ENCODE measurements around the gene GUCA1A.
"Not testable (repeated sequence)": the region's sequence is repeated elsewhere in the genome, so short reads cannot be mapped to it uniquely, and the experiment has no call there.

GUCA1A gene

DNA sequence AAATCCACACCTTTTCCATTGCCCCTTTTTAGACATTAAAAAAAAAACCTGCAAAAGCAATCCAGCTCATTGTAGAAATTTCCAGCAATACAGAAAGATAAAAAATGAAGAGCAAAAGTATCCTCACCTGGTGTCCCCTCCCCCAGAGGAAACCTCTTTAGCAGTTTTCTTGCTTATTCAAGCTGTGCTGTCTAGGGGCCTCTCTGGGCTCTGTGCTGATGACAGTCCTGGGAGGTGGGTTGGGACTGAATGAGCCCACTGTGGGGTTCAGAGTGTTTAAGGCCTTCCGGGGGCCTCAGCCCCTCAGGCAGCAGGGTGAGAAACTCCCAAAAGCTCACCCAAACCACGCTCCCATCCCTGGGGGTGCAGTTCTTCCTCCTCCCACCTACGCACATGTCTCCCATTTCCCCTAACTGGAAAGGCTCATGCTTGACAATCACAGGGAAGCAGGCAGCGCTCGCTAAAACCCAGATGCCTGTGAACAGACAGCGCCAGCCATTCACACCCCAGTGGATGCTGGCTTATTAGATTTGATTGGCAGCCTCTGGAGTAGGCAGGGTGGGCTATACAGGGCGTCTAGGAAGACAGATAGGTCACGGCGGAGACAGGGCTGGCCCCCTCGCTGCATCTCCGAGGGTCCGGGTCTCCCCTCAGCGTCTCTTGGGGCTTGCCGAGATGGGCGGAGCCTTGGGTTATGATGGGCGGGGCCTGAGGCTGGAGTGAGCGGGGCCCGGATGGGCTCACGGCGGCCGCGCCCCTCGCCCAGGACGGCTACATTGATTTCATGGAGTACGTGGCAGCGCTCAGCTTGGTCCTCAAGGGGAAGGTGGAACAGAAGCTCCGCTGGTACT is 4.6 kb downstream of the GUCA1A start:
- no peak for DNase-seq (ENCODE audit: low spot score)

DNA sequence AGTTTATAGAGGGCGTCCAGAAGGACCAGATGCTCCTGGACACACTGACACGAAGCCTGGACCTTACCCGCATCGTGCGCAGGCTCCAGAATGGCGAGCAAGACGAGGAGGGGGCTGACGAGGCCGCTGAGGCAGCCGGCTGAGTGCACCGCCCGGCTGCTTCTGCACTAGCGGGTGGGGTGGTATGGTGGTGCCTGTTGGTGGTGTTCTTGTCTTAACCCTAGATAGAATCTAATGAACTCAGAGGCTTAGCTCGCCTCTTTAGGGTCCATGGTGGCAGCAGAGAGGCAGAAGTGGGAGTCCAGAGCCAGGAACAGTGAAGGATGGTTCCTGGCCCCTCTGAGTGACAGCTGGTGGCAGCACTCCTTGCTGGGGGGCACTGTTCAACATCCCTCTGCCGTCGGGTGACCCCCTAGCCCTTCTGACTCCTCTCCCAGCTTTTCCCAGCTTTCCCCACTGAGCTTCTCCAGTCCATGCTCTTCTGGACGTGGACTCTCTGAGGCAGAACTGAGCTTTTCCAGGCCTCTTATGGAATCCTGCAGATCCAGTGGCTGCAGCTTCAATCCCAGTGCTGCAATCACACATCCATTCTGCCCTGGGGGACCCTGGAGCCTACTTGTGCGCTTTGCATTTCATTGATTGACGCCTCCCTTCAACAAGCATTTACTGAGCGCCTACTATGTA is 6.2 kb downstream of the GUCA1A start:
- DNase-seq (ENCODE audit: low spot score), result no peak

DNA sequence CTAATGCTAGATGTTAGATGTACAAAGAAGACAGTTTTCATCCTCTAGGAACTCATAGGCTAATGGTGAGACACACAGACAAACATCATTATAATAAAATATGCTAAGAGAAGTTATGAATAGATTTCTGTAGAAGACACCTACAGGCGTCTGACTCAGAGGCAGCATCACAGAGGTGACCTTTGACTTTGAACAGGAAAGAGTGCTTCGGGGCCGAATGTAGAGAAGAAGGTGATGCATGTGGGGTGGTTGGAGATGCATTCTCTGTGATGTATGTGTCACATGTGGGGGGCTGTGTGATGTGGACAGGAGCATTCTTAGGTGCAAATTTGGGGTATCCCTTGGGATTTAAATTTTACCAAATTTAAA is 6.8 kb downstream of the GUCA1A start:
- no peak for DNase-seq (ENCODE audit: low spot score)

DNA sequence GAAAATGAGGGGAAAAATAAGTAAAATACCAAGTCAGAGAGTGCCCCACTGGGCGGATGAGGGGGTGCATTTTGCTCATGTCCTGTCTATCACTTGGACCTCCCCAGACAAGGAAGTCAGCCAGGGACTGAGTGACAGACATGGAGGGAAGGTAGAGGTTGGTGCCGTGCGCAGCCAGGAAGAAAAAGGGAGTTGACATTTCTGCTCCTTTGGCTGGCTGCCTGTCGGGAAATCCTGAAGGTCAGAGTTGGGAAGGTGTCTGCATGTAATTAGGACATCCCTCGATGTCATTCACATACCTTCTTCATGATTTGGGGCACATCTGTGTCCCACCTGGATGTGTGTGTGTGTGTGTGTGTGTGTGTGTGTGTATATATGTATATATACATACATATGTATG is 8.9 kb downstream of the GUCA1A start:
- DNase-seq (ENCODE audit: low spot score), result no peak

DNA sequence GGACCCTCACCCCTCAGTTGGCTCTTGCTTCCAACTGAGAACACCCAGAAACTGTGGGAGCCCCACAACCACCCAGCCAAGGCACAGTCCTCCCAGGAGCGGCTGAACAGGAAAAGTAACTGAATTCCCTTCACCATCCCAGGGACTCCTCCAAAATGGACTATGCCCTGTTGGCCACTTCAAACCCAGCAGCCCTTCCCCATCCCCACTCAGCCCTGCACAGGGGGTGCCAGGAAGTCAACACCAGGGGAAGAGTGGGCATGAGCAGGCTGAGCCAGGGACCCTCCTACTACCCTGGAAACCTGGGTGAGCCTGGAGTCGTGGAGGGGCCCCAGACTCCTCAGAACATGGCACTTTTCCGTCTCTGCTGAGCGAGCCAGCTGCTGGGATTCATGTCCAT is 11.3 kb downstream of the GUCA1A start:
- DNase-seq (ENCODE audit: low spot score), result no peak

DNA sequence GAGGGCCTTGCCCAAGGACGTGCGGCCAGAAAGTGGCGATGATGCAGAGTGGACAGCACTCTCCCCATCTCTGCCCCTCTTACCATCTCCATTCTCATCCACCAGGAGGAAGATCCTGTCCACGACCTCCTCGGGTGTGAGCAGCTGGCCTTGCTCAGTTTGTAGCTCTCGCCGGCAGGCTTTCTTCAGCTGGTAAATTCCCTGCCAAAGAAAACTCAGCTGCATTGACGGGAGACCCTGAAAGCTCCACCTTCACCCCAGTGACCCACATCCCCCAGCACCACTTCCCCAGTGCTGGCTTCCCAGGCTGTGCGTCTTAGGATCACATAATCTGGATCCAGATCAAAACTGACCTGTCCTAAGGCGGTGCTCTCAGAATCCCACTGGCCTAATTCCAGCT is 12.4 kb downstream of the GUCA1A start:
- no peak for DNase-seq (ENCODE audit: low spot score)

DNA sequence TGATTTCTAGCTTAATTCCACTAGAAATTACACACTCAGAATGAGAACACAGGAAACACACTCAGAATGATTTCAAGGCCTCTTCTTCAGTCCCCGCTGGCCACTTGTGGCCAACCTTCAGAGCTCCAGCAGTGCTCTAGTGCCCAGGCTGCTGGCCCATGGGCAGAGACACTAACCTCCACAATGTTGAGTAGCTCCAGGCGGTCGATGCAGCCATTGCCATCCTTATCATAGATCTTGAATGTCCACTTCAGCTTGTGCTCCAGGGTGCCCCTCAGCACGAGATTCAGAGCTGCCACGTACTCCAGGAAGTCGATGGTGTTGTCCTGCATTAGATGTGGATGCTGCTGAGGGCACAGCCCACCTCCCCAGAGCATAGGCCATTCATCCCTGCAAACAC is 15.2 kb downstream of the GUCA1A start:
- no peak for DNase-seq (ENCODE audit: low spot score)

DNA sequence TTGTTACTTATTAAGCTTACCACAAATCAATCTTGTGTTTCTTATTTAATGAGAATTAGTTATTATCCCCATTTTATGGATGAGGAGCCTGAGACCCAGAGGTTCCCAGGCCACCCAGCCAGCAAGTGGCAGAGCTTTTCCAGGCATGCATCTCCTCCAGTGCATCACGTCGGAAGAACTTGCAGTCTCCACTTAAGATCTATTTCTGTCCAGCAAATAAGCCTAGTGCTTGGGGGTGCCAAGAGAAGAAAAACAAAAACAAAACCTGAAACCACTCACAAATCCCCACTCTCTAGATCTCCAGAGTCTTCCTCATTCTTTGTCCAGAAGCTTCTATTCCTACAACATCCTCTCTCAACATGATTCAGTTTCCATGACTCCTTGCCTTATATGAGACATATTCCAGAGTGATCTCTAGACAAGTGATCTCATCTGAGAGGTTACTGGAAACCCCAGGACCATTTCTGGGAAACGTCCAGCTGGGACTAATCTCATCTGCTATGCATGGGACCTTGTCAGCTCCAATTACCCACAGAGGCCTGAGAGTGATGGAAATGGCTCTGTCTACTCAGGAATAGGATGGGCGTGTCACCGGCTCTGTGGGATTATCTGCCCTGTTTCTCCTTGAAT is 17.5 kb downstream of the GUCA1A start:
- no peak for DNase-seq (ENCODE audit: low spot score)

DNA sequence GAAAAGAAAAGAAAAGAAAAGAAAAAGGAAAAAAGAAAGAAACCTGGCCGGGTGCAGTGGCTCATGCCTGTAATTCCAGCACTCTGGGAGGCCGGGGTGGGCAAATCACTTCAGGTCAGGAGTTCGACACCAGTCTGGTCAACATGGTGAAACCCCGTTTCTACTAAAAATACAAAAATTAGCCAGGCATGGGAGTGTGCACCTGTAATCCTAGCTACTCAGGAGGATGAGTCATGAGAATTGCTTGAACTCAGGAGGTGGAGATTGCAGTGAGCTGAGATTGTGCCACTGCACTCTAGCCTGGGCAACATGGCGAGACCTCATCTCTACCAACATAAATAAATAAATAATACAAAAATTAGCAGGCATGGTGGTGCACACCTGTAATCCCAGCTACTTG is 19.2 kb downstream of the GUCA1A start:
- DNase-seq (ENCODE audit: low spot score), result not testable (repeated sequence)

DNA sequence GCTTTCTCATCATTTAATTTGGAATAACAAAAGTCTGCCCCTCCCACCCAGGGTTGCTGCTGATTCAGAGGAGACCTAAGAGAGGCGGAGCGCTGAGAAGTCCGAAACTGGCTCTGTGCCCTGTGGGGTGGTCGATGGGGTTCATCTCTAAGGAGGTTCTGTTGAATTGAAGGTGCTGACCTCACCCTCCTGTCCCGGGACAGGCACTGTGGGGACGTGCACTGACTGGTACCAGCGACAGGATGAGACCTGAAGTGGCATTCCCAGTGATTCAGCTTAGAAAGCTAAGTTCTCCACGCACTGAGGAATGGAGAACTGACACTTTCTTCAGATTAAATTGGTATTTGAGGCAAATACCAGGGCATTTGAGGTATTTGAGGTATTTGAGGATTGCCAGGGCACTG is 20.3 kb downstream of the GUCA1A start:
- no peak for DNase-seq (ENCODE audit: low spot score)

DNA sequence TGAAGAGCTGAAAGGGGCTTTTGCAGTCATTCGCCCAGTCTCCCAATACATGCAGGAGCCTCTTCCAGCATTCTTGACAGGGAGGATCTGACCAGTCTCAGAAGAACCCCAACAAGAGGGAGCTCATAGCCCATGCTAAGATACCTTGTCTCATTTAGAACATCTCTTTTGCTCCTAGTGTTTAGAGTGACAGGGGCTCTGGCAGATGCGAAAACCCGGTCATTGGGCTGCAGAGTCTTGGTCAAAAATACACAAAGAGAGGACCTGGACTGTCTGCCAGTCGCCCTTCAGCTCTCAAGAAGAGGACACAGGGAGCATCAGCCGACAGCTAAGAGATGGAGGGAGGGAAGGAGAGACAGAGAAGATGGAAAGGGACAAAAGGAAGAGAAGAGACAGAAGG is 20.9 kb downstream of the GUCA1A start:
- DNase-seq (ENCODE audit: low spot score), result no peak

DNA sequence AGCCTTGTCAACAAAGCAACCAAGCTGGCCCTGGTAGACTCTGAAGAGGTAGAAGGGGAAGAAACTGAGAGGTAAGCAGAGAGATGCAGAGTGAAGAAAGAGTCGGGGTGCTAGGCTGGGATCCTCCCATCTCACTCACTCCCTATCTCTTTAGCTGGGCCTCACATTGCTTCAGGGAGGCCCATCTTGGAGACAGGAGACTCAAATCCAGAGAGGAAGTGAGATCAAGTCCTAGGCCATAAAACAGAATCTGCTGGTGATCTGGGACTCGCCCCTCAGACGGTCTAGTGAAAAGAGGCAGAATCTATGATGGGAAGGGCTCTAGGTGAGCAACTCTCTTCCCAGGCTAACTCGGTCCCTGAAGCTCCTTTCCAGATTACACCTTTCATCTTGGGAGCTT is 22.3 kb downstream of the GUCA1A start:
- DNase-seq (ENCODE audit: low spot score), result no peak

DNA sequence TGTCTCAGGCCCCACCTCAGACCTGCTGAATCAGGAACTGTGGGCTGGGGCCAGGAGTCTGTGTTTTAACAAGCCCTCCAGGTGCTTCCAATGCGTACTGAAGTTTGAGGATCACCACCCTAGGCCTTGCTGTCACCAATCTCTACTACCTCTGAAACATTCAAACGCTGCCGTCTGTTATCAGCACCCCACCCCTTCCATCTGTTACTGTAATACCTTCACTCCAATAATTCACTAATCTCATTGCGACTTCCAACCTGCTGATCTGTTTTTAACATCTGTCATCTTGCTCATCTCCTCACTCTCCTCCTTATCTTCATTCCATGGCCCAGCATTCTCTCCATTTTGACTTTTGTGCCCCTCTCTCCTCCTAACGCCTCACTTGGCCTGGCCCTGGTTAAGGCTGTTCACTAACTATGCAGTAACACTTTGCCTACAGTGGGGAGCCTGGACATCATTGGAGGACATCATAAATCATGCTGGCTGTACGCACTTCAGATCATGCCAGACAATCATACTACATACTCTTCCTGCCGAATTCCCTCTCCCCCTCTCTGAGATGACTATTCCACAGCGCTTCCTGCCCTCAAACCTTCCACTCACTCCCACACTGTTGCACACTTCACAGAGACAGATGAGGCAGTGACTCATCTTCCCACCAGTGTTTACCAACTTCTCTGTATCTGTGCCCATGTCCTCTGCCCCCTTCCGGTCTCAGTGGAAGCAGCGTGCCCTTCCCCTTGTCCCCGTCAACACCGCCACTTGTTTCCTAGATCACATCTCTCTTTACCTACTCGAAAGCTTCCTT is 24.6 kb downstream of the GUCA1A start:
- DNase-seq (ENCODE audit: low spot score), result no peak

DNA sequence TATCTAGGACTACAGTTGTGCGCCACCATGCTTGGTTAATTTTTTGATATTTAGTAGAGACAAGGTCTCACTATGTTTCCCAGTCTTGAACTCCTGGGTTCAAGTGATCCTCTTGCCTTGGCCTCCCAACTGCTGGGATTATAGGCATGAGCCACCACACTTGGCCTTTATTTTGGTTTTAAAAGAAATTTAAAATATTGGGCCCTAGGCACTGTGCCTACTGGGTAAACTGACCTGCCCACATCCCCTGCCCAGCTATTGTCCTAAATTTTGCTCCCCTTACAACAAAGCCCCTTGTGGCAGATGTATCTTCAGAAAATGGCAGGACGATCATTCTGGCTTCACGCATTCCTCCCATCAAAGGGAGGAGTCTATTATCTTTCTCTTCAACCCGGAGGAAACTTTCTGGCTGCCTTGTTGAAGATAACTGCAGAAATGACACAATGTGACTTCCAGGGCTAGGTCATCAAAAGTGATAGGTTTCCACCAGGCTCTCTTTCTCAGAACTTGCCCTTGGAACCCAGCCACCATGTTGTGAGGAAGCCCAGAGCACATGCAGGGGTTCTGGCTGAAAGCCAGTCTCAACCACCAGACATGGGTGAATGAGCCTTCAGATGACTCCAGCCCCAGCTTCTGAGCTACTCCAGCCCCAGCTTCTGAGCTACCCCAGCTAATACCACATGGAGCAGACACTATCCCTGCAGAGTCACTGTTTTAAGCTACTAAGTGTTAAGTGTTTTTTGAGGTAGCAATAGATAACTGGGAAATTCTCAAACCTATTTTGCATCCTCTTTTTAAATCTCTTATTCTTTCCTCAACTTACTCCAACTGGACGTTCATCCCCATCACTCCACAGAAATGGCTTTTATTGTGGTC is 26.2 kb downstream of the GUCA1A start:
- no peak for DNase-seq (ENCODE audit: low spot score)

DNA sequence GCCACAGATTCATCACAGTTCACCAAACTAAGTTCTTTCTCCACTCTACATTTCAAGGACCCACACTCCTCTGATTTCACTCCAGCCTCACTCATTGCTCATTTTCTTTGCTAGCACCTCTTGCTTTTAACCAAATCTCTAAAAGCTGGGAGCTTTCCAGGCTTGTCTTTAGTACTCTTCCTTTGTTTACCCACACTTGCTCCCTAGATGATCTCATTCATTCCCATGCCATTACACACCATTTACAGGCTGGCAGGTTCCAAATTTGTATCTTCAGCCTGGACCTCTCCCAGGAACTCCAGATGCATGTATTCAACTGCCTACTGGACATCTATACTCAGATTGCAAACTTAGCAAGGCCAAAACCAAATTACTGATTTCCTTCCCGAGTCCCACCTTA is 26.9 kb downstream of the GUCA1A start:
- DNase-seq (ENCODE audit: low spot score), result no peak

DNA sequence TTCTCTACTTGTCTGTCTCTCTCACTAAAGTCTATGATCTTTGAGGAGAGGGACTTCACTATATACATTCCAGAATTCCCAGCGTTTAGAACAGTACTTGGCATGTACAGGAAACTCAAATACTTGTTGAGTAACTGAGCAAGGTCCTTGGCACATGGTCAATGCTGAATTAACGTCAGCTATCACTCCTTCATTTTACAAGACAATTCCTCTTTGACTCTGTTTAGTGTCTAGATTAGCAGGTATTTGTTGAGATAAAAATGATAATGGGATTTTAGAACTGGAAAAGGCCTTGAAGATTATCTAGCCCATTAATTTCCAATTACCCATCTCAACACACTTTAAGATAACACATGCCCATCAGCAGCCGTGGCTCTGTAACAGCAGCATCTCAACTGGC is 28.2 kb downstream of the GUCA1A start:
- DNase-seq (ENCODE audit: low spot score), result no peak

DNA sequence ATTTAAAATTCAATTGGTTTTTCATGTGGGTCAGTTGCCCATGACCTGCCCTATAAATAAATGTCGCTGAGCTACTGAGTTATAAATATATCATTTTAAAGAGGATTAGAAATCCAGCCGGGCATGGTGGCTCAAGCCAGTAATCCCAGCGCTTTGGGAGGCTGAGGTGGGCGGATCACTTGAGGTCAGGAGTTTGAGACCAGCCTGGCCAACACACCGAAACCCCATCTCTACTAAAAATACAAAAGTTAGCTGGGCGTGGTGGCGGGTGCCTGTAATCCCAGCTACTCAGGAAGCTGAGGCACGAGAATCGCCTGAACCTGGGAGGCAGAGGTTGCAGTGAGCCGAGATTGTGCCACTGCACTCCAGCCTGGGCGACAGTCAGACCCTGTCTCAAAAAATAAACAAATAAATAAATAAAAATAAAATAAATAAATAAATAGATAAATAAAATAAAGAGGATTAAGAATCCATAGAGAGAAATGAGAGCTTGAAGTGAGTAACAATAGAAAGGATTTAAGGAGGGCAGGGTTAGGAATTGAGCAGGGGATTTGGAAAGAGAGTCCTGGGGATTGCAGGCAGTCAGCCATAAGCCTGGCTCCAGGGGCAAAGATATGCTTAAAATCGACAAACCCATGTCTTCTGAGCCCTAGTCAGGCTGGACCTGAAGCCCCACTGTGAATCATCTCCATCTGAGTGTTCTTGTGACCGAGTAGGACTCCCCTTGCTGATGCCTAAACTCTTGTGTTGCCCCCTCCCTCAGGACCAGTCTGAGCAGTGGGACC is 29.2 kb downstream of the GUCA1A start:
- DNase-seq (ENCODE audit: low spot score), result not testable (repeated sequence)

DNA sequence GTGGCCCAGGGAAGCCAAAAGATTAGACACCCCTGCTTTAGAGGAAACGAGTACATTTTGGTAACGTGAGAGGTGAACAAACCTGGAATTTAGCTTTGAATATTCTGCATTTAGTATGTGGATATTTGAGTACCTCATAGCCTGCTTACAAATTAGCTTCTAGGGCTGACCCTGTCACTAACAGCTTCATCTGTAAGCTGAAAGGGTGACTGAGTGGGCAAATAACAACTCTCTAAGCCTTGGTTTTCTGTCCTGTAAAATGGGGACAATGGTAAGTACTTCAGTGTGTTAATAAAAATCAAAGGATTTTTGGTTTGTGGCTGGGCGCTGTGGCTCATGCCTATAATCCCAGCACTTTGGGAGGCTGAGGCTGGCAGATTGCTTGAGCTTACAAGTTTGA is 30.0 kb downstream of the GUCA1A start:
- no peak for DNase-seq (ENCODE audit: low spot score)

DNA sequence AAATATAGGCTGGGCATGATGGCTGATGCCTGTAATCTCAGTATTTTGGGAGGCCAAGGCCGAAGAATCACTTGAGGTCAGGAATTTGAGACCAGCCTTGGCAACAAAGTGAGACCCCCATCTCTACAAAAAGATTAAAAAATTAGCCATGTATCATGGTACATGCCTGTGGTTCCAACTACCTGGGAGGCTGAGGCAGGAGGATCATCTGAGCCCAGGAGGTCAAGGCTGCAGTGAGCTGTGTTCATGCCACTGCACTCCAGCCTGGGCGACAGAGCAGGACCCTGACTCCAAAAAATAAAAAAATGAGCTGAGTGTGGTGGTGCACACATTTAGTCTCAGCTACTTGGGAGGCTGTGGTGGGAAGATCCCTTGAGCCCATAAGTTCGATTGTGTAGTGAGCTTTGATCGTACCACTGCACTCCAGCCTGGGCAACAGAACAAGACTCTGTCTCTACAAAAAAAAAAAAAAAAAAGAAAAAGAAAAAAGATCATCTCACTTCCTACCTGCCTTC is 31.7 kb downstream of the GUCA1A start:
- DNase-seq (ENCODE audit: low spot score), result no peak

DNA sequence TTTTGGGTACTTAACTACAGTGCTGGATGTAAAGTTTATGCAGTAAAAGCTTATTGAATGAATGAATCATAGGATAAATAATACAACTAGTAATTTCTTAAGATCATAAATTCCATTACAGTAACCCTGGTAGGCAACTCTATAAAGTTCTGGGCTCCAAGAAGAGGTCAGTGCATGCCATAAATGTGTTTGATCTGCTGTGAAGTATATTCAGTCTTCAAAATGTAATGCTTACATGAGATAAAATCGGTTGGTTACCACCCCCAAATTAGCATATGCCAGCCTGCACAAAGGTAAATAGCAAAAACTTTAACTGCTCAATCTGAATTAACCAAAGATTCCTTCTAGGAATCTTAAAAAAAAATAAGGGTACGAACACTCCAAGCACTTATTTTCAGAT is 34.4 kb downstream of the GUCA1A start:
- DNase-seq (ENCODE audit: low spot score), result not testable (repeated sequence)
